Nephron progenitor cell (in vitro differentiated cells): ENCODE measurements around the gene MYO1C.
"Not testable (repeated sequence)": the region's sequence is repeated elsewhere in the genome, so short reads cannot be mapped to it uniquely, and the experiment has no call there.

ENCODE experiments used
- DNase-seq: peaks from one replicate; pipeline ENCODE4 v3.0.0; 2021
- H3K27ac Mint-ChIP-seq: 2 replicates; pipeline ENCODE4 v1.8.0; 2021; ENCODE audit warnings: mild to moderate bottlenecking, moderate library complexity, mixed read lengths
- H3K27me3 Mint-ChIP-seq: 2 replicates; pipeline ENCODE4 v1.8.0; 2021; ENCODE audit warnings: mild to moderate bottlenecking, low read depth, mixed read lengths; ENCODE audit not compliant: poor library complexity
- H3K36me3 Mint-ChIP-seq: 2 replicates; pipeline ENCODE4 v1.8.0; 2021; ENCODE audit warnings: low read depth, mixed read lengths
- H3K4me1 Mint-ChIP-seq: 2 replicates; pipeline ENCODE4 v1.8.0; 2021; ENCODE audit warnings: mixed read lengths
- H3K4me3 Mint-ChIP-seq: 2 replicates; pipeline ENCODE4 v1.8.0; 2021; ENCODE audit warnings: mild to moderate bottlenecking, moderate library complexity, mixed read lengths
- H3K9me3 Mint-ChIP-seq: 2 replicates; pipeline ENCODE4 v1.8.0; 2021; ENCODE audit warnings: mild to moderate bottlenecking, moderate library complexity, mixed read lengths
- CTCF ChIP-seq: fragments of 200-600 bp; sonication (generic); IDR thresholded peaks from 2 replicates; pipeline ENCODE4 v1.5.0; 2021; ENCODE audit warnings: antibody characterized with exemption

MYO1C gene

DNA sequence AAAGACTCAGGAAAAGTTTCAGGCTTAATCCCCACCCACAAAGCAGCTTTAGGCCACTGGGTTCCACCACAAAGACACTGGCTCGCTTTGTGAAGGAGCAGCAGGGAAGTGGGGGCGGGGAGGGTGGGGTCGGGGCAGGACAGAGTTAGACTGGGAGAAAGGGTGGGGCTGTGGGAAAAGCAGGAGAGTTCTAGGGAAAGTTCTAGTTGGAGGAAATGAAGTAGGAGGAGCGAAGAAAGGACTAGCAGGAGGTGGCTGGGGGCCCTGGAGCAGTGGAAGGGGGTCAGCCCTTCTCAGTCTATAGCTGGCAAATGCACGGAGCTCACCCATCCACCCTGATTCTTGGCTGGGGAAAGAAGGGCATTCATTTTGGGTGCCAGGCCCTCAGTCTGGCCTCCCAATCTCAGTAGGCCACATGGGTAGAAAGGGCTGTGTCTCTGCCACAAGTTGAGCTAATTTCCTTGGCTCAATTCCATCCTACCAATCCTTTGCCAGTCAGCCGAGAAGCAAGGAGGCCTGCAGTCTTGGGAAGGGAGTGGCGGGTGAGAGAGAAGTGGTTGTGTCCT lies 19.4 kb upstream of the MYO1C start:
- H3K4me1 Mint-ChIP-seq: peaks cover 63% of the 10 kb centered on the region
- DNase-seq: no peak
- no peaks in the 10 kb centered on the region for H3K36me3 Mint-ChIP-seq
- no peak overlapping the region for H3K4me3 Mint-ChIP-seq
- no peaks in the 10 kb centered on the region for H3K9me3 Mint-ChIP-seq
- H3K27me3 Mint-ChIP-seq: no peaks in the 10 kb centered on the region
- TF ChIP-seq CTCF: no peak
- H3K27ac Mint-ChIP-seq: no peak overlapping the region

DNA sequence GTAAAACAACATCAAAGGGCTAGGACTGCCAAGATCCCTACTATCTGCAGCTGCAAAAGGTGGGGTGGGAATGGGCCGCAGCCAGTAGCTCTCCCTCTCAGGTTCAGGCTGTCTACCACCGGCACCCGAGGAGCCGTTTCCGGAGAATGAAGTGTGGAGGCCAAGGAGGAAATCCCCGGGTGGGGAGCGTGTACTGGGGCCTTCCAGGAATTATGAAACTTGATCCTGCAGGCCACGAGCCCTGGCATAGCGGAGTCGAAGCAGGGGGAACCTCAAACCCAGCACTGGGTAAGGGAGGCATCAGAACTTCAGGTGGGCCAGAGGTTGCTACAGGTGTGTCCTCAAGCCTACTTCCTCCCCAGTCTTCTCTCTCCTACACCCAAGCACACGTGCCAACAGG lies 18.8 kb upstream of the MYO1C start:
- H3K27me3 Mint-ChIP-seq: peaks cover 4% of the 10 kb centered on the region
- no peak overlapping the region for H3K27ac Mint-ChIP-seq
- DNase-seq: no peak
- no peaks in the 10 kb centered on the region for H3K9me3 Mint-ChIP-seq
- peaks cover 69% of the 10 kb centered on the region for H3K4me1 Mint-ChIP-seq
- no peaks in the 10 kb centered on the region for H3K36me3 Mint-ChIP-seq
- no peak for TF ChIP-seq CTCF
- no peak overlapping the region for H3K4me3 Mint-ChIP-seq

- Mint-ChIP-seq H3K9me3 (no peaks in the 10 kb centered on the region), H3K27ac (no peak overlapping the region), H3K36me3 (no peaks in the 10 kb centered on the region), H3K4me3 (no peak overlapping the region), H3K4me1 (peaks cover 62% of the 10 kb centered on the region), H3K27me3 (peaks cover 4% of the 10 kb centered on the region)
- DNase-seq: no peak
- TF ChIP-seq CTCF: no peak
Observed at GRCh38 chr17:1509290-1509881, 16.9 kb upstream of the MYO1C start.

- peaks cover 63% of the 10 kb centered on the region for H3K4me1 Mint-ChIP-seq
- H3K27me3 Mint-ChIP-seq, DNase-seq, H3K4me3 Mint-ChIP-seq, H3K9me3 Mint-ChIP-seq, H3K27ac Mint-ChIP-seq, H3K36me3 Mint-ChIP-seq: not testable (repeated sequence)
Observed at GRCh38 chr17:1508709-1509108, 16.2 kb upstream of the MYO1C start.

- no peak for DNase-seq
- no peak for TF ChIP-seq CTCF
- H3K9me3 Mint-ChIP-seq: no peaks in the 10 kb centered on the region
- H3K27ac Mint-ChIP-seq: peak overlapping the region; percentile 40
- H3K27me3 Mint-ChIP-seq: peaks cover 8% of the 10 kb centered on the region
- H3K4me1 Mint-ChIP-seq: peaks cover 53% of the 10 kb centered on the region
- no peak overlapping the region for H3K4me3 Mint-ChIP-seq
- H3K36me3 Mint-ChIP-seq: no peaks in the 10 kb centered on the region
Observed at GRCh38 chr17:1506649-1507267, 14.3 kb upstream of the MYO1C start.

- Mint-ChIP-seq H3K27ac (peak overlapping the region; percentile 12), H3K4me1 (peaks cover 48% of the 10 kb centered on the region), H3K27me3 (peaks cover 8% of the 10 kb centered on the region), H3K4me3 (no peak overlapping the region), H3K36me3 (no peaks in the 10 kb centered on the region), H3K9me3 (no peaks in the 10 kb centered on the region)
- no peak for DNase-seq
- no peak for TF ChIP-seq CTCF
Observed at GRCh38 chr17:1505586-1505985, 13.1 kb upstream of the MYO1C start.
